ENCODE results near the gene MRRF.
"Not testable (repeated sequence)": the region's sequence is repeated elsewhere in the genome, so short reads cannot be mapped to it uniquely, and the experiment has no call there.

Gene MRRF

GRCh38 chr9:122350577-122351355 is 86.1 kb downstream of the MRRF start:
- peak; percentile 35 to 66 for DNase-seq (ENCODE audit: extremely low read depth in 1 of 2, low read depth in 1 of 2)

- no peak for DNase-seq (ENCODE audit: extremely low read depth in 1 of 2, low read depth in 1 of 2)
These were observed 90.0 kb downstream of the MRRF start for GRCh38 chr9:122354536-122355199.

- DNase-seq (ENCODE audit: extremely low read depth in 1 of 2, low read depth in 1 of 2) = no peak
These were observed 90.7 kb downstream of the MRRF start for GRCh38 chr9:122355336-122355875.

GRCh38 chr9:122356627-122357026 is 91.9 kb downstream of the MRRF start:
- DNase-seq (ENCODE audit: extremely low read depth in 1 of 2, low read depth in 1 of 2) = no peak

DNA sequence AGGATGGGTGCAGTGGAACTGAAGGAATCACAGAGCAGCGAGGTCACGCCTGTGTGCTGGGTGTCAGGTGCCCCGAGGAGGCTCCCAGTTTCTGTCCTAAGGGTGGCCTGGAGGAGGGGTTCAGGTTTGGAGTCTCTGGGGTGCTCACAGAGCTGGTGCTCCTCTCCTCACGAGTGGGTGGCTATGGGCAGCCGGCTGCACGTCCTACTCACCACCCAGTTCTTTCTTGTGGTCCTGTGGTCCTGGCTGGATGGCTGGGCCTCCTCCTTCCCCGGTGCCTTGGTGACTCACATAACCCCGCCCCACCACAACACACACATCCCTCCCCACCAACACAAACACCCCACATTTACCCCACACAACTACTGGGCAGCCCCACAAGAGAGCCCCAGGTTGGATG is 96.2 kb downstream of the MRRF start:
- DNase-seq (ENCODE audit: extremely low read depth in 1 of 2, low read depth in 1 of 2) = no peak

- not testable (repeated sequence) for DNase-seq (ENCODE audit: extremely low read depth in 1 of 2, low read depth in 1 of 2)
These were observed 98.4 kb downstream of the MRRF start for GRCh38 chr9:122363131-122363530.

- no peak for DNase-seq (ENCODE audit: extremely low read depth in 1 of 2, low read depth in 1 of 2)
These were observed 99.6 kb downstream of the MRRF start for GRCh38 chr9:122364117-122364782.

DNA sequence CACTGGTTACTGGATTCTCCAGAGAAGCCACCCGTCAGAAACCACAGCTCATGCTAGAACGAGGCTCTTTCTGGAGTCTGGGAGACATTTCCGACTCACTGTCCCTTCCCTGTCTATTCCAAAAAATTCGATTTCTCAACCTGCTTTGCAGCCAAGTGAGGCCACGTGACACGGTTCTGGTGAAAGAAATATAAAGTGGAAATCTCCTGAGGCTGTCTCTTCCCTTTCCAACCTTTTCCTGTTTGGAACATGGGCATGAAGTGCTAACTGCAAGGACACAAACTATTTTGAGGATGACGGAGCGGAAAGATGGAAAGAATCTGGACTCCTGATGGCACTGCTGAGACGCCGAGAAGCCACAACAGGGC is 100.1 kb downstream of the MRRF start:
- no peak for DNase-seq (ENCODE audit: extremely low read depth in 1 of 2, low read depth in 1 of 2)

GRCh38 chr9:122366074-122366660 is 101.5 kb downstream of the MRRF start:
- no peak for DNase-seq (ENCODE audit: extremely low read depth in 1 of 2, low read depth in 1 of 2)

GRCh38 chr9:122367065-122367464 is 102.4 kb downstream of the MRRF start:
- DNase-seq (ENCODE audit: extremely low read depth in 1 of 2, low read depth in 1 of 2) = no peak

- DNase-seq (ENCODE audit: extremely low read depth in 1 of 2, low read depth in 1 of 2) = no peak
These were observed 103.2 kb downstream of the MRRF start for GRCh38 chr9:122367774-122368460.

DNA sequence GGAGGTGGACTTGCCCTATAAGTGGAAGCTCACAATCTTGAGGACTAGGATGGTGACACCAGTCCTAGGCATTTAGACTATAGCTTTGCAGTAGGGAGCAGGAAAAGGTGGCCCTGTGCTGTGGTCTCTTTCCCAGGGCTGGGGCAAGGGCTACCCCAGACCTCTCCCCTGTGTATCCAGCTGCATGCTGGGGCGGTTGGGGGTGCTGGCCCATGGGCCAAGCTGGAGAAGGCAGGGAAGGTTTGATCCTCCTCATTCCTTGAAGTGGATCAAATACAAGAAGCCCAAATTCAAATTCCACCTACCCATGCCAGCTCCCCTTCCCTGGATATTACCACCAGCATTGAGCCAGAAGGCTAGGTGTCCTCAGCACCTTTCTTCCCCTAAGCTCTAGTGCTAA is 104.0 kb downstream of the MRRF start:
- DNase-seq (ENCODE audit: extremely low read depth in 1 of 2, low read depth in 1 of 2) = no peak

DNA sequence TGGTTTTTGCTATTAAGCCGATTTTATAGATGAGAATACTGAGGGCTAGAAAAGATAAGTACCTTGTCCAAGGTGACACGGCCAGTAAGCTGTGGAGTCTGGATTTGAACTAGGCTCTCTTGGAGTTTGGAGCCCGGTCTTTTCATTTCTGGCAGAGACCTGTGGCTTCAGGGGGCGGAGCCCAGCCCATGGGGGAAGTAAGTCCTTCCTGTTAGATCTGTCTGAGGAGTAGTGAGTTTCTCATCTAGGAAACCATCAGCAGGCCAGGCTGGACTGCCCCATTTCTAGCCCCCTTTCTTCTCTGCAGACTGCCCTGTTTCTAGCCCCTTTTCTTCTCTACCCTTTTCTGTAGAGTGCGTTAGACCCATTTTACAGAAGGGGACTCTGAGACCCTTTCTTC is 105.6 kb downstream of the MRRF start:
- no peak for DNase-seq (ENCODE audit: extremely low read depth in 1 of 2, low read depth in 1 of 2)

DNA sequence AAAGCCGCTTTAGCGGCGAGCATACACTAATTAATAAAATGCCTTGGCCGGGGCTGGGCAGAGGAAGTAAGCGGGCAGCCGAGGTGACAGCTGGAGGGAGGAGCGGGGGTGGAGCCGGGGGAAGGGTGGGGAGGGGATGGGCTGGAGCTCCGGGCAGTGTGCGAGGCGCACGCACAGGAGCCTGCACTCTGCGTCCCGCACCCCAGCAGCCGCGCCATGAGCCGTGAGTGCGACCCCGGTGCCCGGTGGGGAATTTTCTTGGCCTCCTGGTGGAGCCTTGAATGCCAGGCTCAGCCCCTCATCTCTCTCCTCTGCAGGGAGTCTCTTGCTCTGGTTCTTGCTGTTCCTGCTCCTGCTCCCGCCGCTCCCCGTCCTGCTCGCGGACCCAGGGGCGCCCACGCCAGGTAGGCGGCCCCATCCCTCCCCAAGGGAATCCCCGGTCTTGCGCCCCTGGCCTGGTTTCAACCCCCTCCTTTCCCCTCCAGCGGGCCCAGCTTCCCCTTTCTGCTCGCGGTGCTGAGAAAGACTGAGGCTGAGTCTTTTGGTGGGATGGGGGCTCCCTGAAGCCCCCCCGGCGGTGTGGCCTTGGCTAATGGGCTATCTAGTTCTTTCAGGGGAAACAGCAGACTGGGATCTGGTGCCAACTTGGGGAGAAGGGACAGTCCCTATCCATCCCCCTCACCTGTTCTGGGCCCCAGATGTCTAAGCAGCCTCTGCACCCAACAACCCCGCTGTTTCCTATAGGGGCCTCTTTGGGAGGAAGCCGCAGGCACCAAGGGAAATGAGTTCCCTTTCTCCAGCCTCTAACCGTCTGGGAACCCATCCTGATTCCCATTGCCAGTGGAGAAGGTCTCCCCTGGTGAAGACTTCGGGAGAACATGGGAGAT is 106.4 kb downstream of the MRRF start, which contains the start of gene PTGS1:
PTGS1 (plus strand) TSS at position 156 of the 887 bp plus-strand sequence; CDS start at position 217, 61 bp downstream.
- no peak for DNase-seq (ENCODE audit: extremely low read depth in 1 of 2, low read depth in 1 of 2)

GRCh38 chr9:122371846-122372245 is 107.2 kb downstream of the MRRF start:
- no peak for DNase-seq (ENCODE audit: extremely low read depth in 1 of 2, low read depth in 1 of 2)

GRCh38 chr9:122372856-122373845 is 108.5 kb downstream of the MRRF start:
- DNase-seq (ENCODE audit: extremely low read depth in 1 of 2, low read depth in 1 of 2) = no peak

- no peak for DNase-seq (ENCODE audit: extremely low read depth in 1 of 2, low read depth in 1 of 2)
These were observed 110.3 kb downstream of the MRRF start for GRCh38 chr9:122374885-122375420.

- DNase-seq (ENCODE audit: extremely low read depth in 1 of 2, low read depth in 1 of 2) = no peak
These were observed 112.1 kb downstream of the MRRF start for GRCh38 chr9:122376796-122377195.

Data from activated CD8-positive, alpha-beta memory T cell treated with anti-CD3 and anti-CD28 coated beads for 1 hour (primary cell).